ENCODE results near the gene KCTD17.

GRCh38 chr22:37043209-37043827, 8.2 kb upstream of the KCTD17 start:
- no peak for TF ChIP-seq POLR2A (IDR thresholded peaks at IDR 0.05)
- no peak for TF ChIP-seq CTCF (IDR thresholded peaks at IDR 0.05 in 4 of 5, conservative IDR thresholded peaks at IDR 0.05 in 1 of 5)
